AG04450 (cell line): Measurements from ENCODE around the gene GCNT2. TPM values are rescaled to one million over a fixed set of nuclear protein-coding genes. Genes with fewer than 3 reads are reported as not detected.

Experiments
- CTCF ChIA-PET: fragments of 300-600, 350-600 bp; formaldehyde crosslinking; extraction: SDS; loops from one replicate; lab custom pipeline; 2022; ENCODE audit warnings: antibody characterized with exemption, inconsistent platforms; lab: Charles Lee
- POLR2A ChIA-PET: fragments of 350-600 bp; formaldehyde crosslinking; extraction: SDS; loops from one replicate; lab custom pipeline; 2021; ENCODE audit warnings: antibody characterized with exemption, inconsistent platforms; lab: Yijun Ruan, JAX
- DNase-seq: peaks from one replicate; pipeline ENCODE4 v3.0.0-alpha.2; 2011; ENCODE audit warnings: low read depth, low spot score
- H3K27ac ChIP-seq: one replicate; pipeline ENCODE4 v1.5.1; 2012; ENCODE audit warnings: low read depth, low read length, control low read depth
- H3K27me3 ChIP-seq: one replicate; pipeline ENCODE4 v1.6.0; 2012; ENCODE audit warnings: low read length; ENCODE audit not compliant: control insufficient read depth, insufficient read depth
- H3K4me3 ChIP-seq: 2 replicates; pipeline ENCODE4 v1.5.1; 2011; ENCODE audit warnings: mild to moderate bottlenecking, low read depth, low read length, control low read depth
- H3K9me3 ChIP-seq: 2 replicates; pipeline ENCODE4 v1.5.1; 2012; ENCODE audit warnings: low read length; ENCODE audit not compliant: control insufficient read depth, insufficient read depth
- CTCF ChIP-seq: IDR thresholded peaks from 2 replicates; pipeline ENCODE4 v1.5.1; 2011; ENCODE audit warnings: low read depth, low read length, control low read depth, inconsistent platforms
- polyA plus RNA-seq: library from polyadenylated mRNA; depleted of rRNA; stranded (reverse); fragments of >200 nt; gene quantifications from 2 replicates; pipeline ENCODE4 v1.2.3, GENCODE V29; 2011

The GCNT2 gene
- polyA plus RNA-seq, 1 experiment: 2.5 TPM

GRCh38 chr6:10588562-10589428 lies 67.6 kb downstream of the GCNT2 start:
- Histone ChIP-seq H3K4me3 (no peak overlapping the region), H3K27ac (no peak overlapping the region), H3K27me3 (no peaks in the 10 kb centered on the region), H3K9me3 (no peaks in the 10 kb centered on the region)
- CTCF ChIA-PET: no interaction called here
- POLR2A ChIA-PET: no interaction called here
- DNase-seq: no peak
- no peak for TF ChIP-seq CTCF

- Histone ChIP-seq H3K9me3 (no peaks in the 10 kb centered on the region), H3K27me3 (no peaks in the 10 kb centered on the region), H3K4me3 (no peak overlapping the region), H3K27ac (no peak overlapping the region)
- DNase-seq: no peak
- ChIA-PET CTCF (interaction anchor here (0.9 kb wide), 1 partner anchor 28 kb away, joined by 3 read pairs; no protein-coding TSS in a partner anchor), POLR2A (no interaction called here)
- no peak for TF ChIP-seq CTCF
Measured at GRCh38 chr6:10589429-10589727, 68.2 kb downstream of the GCNT2 start.

- Histone ChIP-seq H3K27ac (no peak overlapping the region), H3K9me3 (no peaks in the 10 kb centered on the region), H3K4me3 (no peak overlapping the region), H3K27me3 (no peaks in the 10 kb centered on the region)
- CTCF ChIA-PET: interaction anchor here (0.9 kb wide), 1 partner anchor 29 kb away, joined by 3 read pairs; no protein-coding TSS in a partner anchor
- DNase-seq: no peak
- no peak for TF ChIP-seq CTCF
- POLR2A ChIA-PET: no interaction called here
Measured at GRCh38 chr6:10589983-10590382, 68.8 kb downstream of the GCNT2 start.

- H3K9me3 ChIP-seq: no peaks in the 10 kb centered on the region
- H3K27ac ChIP-seq: no peak overlapping the region
- ChIA-PET POLR2A (no interaction called here), CTCF (no interaction called here)
- no peak for TF ChIP-seq CTCF
- H3K27me3 ChIP-seq: no peaks in the 10 kb centered on the region
- H3K4me3 ChIP-seq: no peak overlapping the region
- DNase-seq: no peak
Measured at GRCh38 chr6:10591422-10592160, 70.4 kb downstream of the GCNT2 start.
